ENCODE data around the gene OR52H1. TPM values are rescaled to one million over a fixed set of nuclear protein-coding genes. Genes with fewer than 3 reads are reported as not detected.

The OR52H1 gene
- total RNA-seq, 2 donors from 2014 or later, result not detected

GRCh38 chr11:5516599-5516998 is 31.7 kb downstream of the OR52H1 start, which contains the start of gene UBQLNL:
Gene UBQLNL, minus strand, starts transcription at chr11:5516699. Its CDS starts 258 bp downstream, at chr11:5516441.
- TF ChIP-seq, protein P1, sequence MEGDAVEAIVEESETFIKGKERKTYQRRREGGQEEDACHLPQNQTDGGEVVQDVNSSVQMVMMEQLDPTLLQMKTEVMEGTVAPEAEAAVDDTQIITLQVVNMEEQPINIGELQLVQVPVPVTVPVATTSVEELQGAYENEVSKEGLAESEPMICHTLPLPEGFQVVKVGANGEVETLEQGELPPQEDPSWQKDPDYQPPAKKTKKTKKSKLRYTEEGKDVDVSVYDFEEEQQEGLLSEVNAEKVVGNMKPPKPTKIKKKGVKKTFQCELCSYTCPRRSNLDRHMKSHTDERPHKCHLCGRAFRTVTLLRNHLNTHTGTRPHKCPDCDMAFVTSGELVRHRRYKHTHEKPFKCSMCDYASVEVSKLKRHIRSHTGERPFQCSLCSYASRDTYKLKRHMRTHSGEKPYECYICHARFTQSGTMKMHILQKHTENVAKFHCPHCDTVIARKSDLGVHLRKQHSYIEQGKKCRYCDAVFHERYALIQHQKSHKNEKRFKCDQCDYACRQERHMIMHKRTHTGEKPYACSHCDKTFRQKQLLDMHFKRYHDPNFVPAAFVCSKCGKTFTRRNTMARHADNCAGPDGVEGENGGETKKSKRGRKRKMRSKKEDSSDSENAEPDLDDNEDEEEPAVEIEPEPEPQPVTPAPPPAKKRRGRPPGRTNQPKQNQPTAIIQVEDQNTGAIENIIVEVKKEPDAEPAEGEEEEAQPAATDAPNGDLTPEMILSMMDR (conservative IDR thresholded peaks at IDR 0.05), result no peak
- Histone ChIP-seq H3K27ac (ENCODE audit: low read depth, low read length) (no peak within 1 kb of the TSS), H3K9me3 (ENCODE audit: control insufficient read depth, low read length) (no peaks in the 10 kb centered on the region), H3K4me3 (ENCODE audit: low read length) (no peak within 1 kb of the TSS), H3K4me1 (ENCODE audit: control insufficient read depth, insufficient read depth, low read length) (no peaks in the 10 kb centered on the region), H3K9ac (ENCODE audit: extremely low read depth, low read length, poor library complexity, severe bottlenecking) (no peak within 1 kb of the TSS), H3K27me3 (ENCODE audit: control insufficient read depth, insufficient read depth, low read length, poor library complexity, severe bottlenecking) (no peaks in the 10 kb centered on the region), H3K36me3 (ENCODE audit: control insufficient read depth, insufficient read depth, low read length) (no peaks in the 10 kb centered on the region)
- Mint-ChIP-seq H3K4me1 (no peaks in the 10 kb centered on the region), H3K27ac (no peak within 1 kb of the TSS), H3K9me3 (no peaks in the 10 kb centered on the region), H3K27me3 (ENCODE audit: insufficient read depth) (no peaks in the 10 kb centered on the region), H3K4me3 (no peak within 1 kb of the TSS), H3K36me3 (ENCODE audit: low read depth) (no peaks in the 10 kb centered on the region)
- DNase-seq, result no peak
- WGBS, 2 experiments (ENCODE audit: insufficient coverage in 1 of 2, insufficient read length in 1 of 2), result 93% methylated on average over 1 of the region's 2 CpGs; no CpG with 5 or more reads in 1 of the 2 experiments

DNA sequence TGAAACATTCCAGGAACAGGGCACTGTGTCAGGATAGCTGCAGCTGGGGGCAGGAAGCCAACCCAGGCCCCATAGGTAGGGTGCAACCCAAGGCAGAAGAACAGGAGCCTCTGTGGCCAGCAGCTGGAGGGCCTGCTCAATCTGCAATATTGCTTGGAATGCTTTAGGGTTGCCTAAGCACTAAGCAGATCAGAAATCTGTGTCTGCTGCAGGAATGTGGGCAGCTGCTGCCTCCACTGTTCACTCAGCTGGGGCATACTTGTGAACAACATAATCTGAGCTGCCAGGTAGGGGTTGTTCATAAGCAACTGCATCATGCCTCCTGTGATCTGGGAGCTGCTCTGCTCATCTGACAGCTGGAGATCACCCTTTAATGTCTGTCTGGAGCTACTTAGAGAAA is 33.5 kb downstream of the OR52H1 start:
- H3K27me3 Mint-ChIP-seq (ENCODE audit: insufficient read depth), result no peaks in the 10 kb centered on the region
- TF ChIP-seq, protein P1 (conservative IDR thresholded peaks at IDR 0.05), result no peak
- H3K36me3 ChIP-seq (ENCODE audit: control insufficient read depth, insufficient read depth, low read length), result no peaks in the 10 kb centered on the region
- no peak for DNase-seq
- no peak overlapping the region for H3K27ac Mint-ChIP-seq
- H3K4me3 Mint-ChIP-seq, result no peak overlapping the region
- H3K9ac ChIP-seq (ENCODE audit: extremely low read depth, low read length, poor library complexity, severe bottlenecking), result no peak overlapping the region
- H3K27ac ChIP-seq (ENCODE audit: low read depth, low read length), result no peak overlapping the region
- no peaks in the 10 kb centered on the region for H3K27me3 ChIP-seq (ENCODE audit: control insufficient read depth, insufficient read depth, low read length, poor library complexity, severe bottlenecking)
- no peaks in the 10 kb centered on the region for H3K36me3 Mint-ChIP-seq (ENCODE audit: low read depth)
- no peak overlapping the region for H3K4me3 ChIP-seq (ENCODE audit: low read length)
- H3K9me3 ChIP-seq (ENCODE audit: control insufficient read depth, low read length), result no peaks in the 10 kb centered on the region
- no peaks in the 10 kb centered on the region for H3K9me3 Mint-ChIP-seq
- no peaks in the 10 kb centered on the region for H3K4me1 Mint-ChIP-seq
- no peaks in the 10 kb centered on the region for H3K4me1 ChIP-seq (ENCODE audit: control insufficient read depth, insufficient read depth, low read length)

DNA sequence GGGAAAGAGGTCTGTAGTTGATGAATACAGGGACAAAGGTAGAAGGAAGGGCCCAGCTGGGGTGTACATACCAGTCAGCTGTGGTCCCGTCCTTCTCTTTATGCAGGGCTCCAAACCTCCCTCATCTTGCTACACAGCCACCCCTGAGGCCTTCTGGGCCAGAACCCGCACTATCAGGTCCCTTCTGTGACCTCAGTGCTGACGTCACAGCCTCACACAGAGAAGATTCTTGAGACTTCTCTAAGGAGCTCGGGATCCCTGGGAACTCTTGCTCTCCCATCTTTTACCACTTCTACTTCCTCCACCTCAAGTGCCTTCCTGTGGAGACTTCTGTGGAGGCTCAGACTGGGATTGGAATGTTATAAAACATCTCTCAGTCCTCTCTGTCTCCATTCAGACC is 38.5 kb downstream of the OR52H1 start, which contains the start of gene UBQLN3:
Gene UBQLN3 (minus strand): TSS at position 155 of the 400 bp plus-strand sequence. CDS start 399 bp downstream, outside the sequence.
- TF ChIP-seq, protein P1 (conservative IDR thresholded peaks at IDR 0.05), result no peak
- no peak for DNase-seq
- H3K27me3 Mint-ChIP-seq (ENCODE audit: insufficient read depth), result no peaks in the 10 kb centered on the region
- Histone ChIP-seq H3K4me3 (ENCODE audit: low read length) (no peak within 1 kb of the TSS), H3K4me1 (ENCODE audit: control insufficient read depth, insufficient read depth, low read length) (no peaks in the 10 kb centered on the region), H3K9ac (ENCODE audit: extremely low read depth, low read length, poor library complexity, severe bottlenecking) (no peak within 1 kb of the TSS), H3K36me3 (ENCODE audit: control insufficient read depth, insufficient read depth, low read length) (no peaks in the 10 kb centered on the region), H3K9me3 (ENCODE audit: control insufficient read depth, low read length) (no peaks in the 10 kb centered on the region), H3K27ac (ENCODE audit: low read depth, low read length) (no peak within 1 kb of the TSS), H3K27me3 (ENCODE audit: control insufficient read depth, insufficient read depth, low read length, poor library complexity, severe bottlenecking) (no peaks in the 10 kb centered on the region)
- H3K4me3 Mint-ChIP-seq, result no peak within 1 kb of the TSS
- H3K27ac Mint-ChIP-seq, result no peak within 1 kb of the TSS
- H3K4me1 Mint-ChIP-seq, result no peaks in the 10 kb centered on the region
- 92 to 100% methylated on average over 2 to 4 of the region's 4 CpGs for WGBS, 2 experiments (ENCODE audit: insufficient coverage in 1 of 2, insufficient read length in 1 of 2)
- no peaks in the 10 kb centered on the region for H3K9me3 Mint-ChIP-seq
- no peaks in the 10 kb centered on the region for H3K36me3 Mint-ChIP-seq (ENCODE audit: low read depth)
